GM23338 (cell line): Measurements from ENCODE around the gene RAD51B. TPM values are rescaled to one million over a fixed set of nuclear protein-coding genes. Genes with fewer than 3 reads are reported as not detected.

Experiments
- ATAC-seq: fragments of 200-7000 bp; cut with Tn5 transposase; 3 replicates; pipeline ENCODE4 v1.9.1; 2020
- DNase-seq: peaks from one replicate; pipeline ENCODE4 v3.0.0-alpha.2; 2015; ENCODE audit warnings: low spot score
- H2AFZ ChIP-seq: fragments of 200-600 bp; sonication (generic); 2 replicates; pipeline ENCODE4 v1.8.0; 2016; ENCODE audit warnings: antibody characterized with exemption, mild to moderate bottlenecking, moderate library complexity
- H3F3A ChIP-seq: fragments of 200-600 bp; sonication (generic); replicated peaks from 2 replicates; pipeline ENCODE4 v1.8.0; 2017; ENCODE audit warnings: antibody characterized with exemption, mixed run types, low read depth
- H3K27ac ChIP-seq: fragments of 200-600 bp; sonication (generic); 2 replicates; pipeline ENCODE4 v1.6.1; 2016; ENCODE audit warnings: low read depth
- H3K27me3 ChIP-seq: fragments of 200-600 bp; sonication (generic); 2 replicates; pipeline ENCODE4 v1.8.0; 2016; ENCODE audit warnings: mild to moderate bottlenecking, mixed run types, moderate library complexity; ENCODE audit not compliant: insufficient read depth
- H3K36me3 ChIP-seq: fragments of 200-600 bp; sonication (generic); 2 replicates; pipeline ENCODE4 v1.8.0; 2016; ENCODE audit warnings: mild to moderate bottlenecking; ENCODE audit not compliant: insufficient read depth
- H3K4me1 ChIP-seq: fragments of 200-600 bp; sonication (generic); 2 replicates; pipeline ENCODE4 v1.8.0; 2016; ENCODE audit warnings: mild to moderate bottlenecking, moderate library complexity; ENCODE audit not compliant: insufficient read depth
- H3K4me2 ChIP-seq: fragments of 200-600 bp; sonication (generic); 2 replicates; pipeline ENCODE4 v1.7.1; 2017; ENCODE audit warnings: mixed run types
- H3K4me3 ChIP-seq: fragments of 200-600 bp; sonication (generic); 2 replicates; pipeline ENCODE4 v1.6.1; 2016; ENCODE audit warnings: mixed run types
- H3K79me2 ChIP-seq: fragments of 200-600 bp; sonication (generic); replicated peaks from 2 replicates; pipeline ENCODE4 v1.8.0; 2017; ENCODE audit warnings: mild to moderate bottlenecking; ENCODE audit not compliant: insufficient read depth
- H3K9me2 ChIP-seq: fragments of 200-600 bp; sonication (generic); 2 replicates; pipeline ENCODE4 v1.8.0; 2017; ENCODE audit not compliant: insufficient read depth
- H4K20me1 ChIP-seq: fragments of 200-600 bp; sonication (generic); replicated peaks from 2 replicates; pipeline ENCODE4 v1.8.0; 2017; ENCODE audit warnings: mild to moderate bottlenecking; ENCODE audit not compliant: insufficient read depth
- H3K27ac Mint-ChIP-seq: 2 replicates; pipeline ENCODE4 v1.8.0; 2020; ENCODE audit warnings: inconsistent platforms, mild to moderate bottlenecking, moderate library complexity, mixed read lengths
- H3K27me3 Mint-ChIP-seq: 3 replicates; pipeline ENCODE4 v1.8.0; 2022; ENCODE audit warnings: low read depth, mild to moderate bottlenecking, moderate library complexity, mixed read lengths, inconsistent platforms; ENCODE audit not compliant: insufficient read depth, poor library complexity
- H3K36me3 Mint-ChIP-seq: 3 replicates; pipeline ENCODE4 v1.8.0; 2021; ENCODE audit warnings: low read depth, mild to moderate bottlenecking, inconsistent platforms, moderate library complexity, mixed read lengths
- H3K4me1 Mint-ChIP-seq: 3 replicates; pipeline ENCODE4 v1.8.0; 2020; ENCODE audit warnings: mild to moderate bottlenecking, inconsistent platforms, mixed read lengths
- H3K4me3 Mint-ChIP-seq: 3 replicates; pipeline ENCODE4 v1.8.0; 2021; ENCODE audit warnings: moderate library complexity, mild to moderate bottlenecking, inconsistent platforms, mixed read lengths
- H3K9me3 Mint-ChIP-seq: 3 replicates; pipeline ENCODE4 v1.8.0; 2020; ENCODE audit warnings: moderate library complexity, mild to moderate bottlenecking, inconsistent platforms, mixed read lengths
- CREB1 ChIP-seq: fragments of 250-450 bp; sonication (Bioruptor Pico); IDR thresholded peaks from 2 replicates; pipeline ENCODE4 v1.5.0; 2020; ENCODE audit warnings: low read depth, mild to moderate bottlenecking, moderate library complexity
- CTCF ChIP-seq, 2 experiments: fragments of 200-600 bp in 1 of 2; sonication (generic) in 1 of 2; conservative IDR thresholded peaks; 2 replicates each; pipeline versions ENCODE4 v1.5.1 to v1.6.1; 2016 to 2017; ENCODE audit warnings: antibody characterized with exemption in 2 of 2, low read depth in 2 of 2, mild to moderate bottlenecking in 2 of 2, moderate library complexity in 1 of 2
- ETS1 ChIP-seq: IDR thresholded peaks from 2 replicates; pipeline ENCODE4 v1.6.1; 2016; ENCODE audit warnings: antibody characterized with exemption
- EZH2 ChIP-seq: fragments of 200-600 bp; sonication (generic); IDR thresholded peaks from one replicate; pipeline ENCODE4 v1.8.0; 2017; ENCODE audit warnings: antibody characterized with exemption, mild to moderate bottlenecking, low read depth; ENCODE audit not compliant: unreplicated experiment
- EZH2phosphoT487 ChIP-seq: fragments of 200-600 bp; sonication (generic); IDR thresholded peaks from one replicate; pipeline ENCODE4 v1.8.1; 2018; ENCODE audit warnings: antibody characterized with exemption; ENCODE audit not compliant: unreplicated experiment
- JUNB ChIP-seq: IDR thresholded peaks from one replicate; pipeline ENCODE4 v1.6.1; 2016; ENCODE audit warnings: antibody characterized with exemption; ENCODE audit not compliant: unreplicated experiment
- NANOG ChIP-seq: IDR thresholded peaks from 2 replicates; pipeline ENCODE4 v1.6.1; 2016; ENCODE audit warnings: antibody characterized with exemption, borderline replicate concordance
- POLR2AphosphoS5 ChIP-seq: IDR thresholded peaks from 2 replicates; pipeline ENCODE4 v1.6.1; 2016; ENCODE audit warnings: antibody characterized with exemption, low read depth
- REST ChIP-seq: IDR thresholded peaks from one replicate; pipeline ENCODE4 v1.6.1; 2018; ENCODE audit warnings: antibody characterized with exemption; ENCODE audit not compliant: unreplicated experiment
- STAT1 ChIP-seq: IDR thresholded peaks from one replicate; pipeline ENCODE4 v1.6.1; 2016; ENCODE audit warnings: antibody characterized with exemption; ENCODE audit not compliant: unreplicated experiment
- ZNF114 ChIP-seq: fragments of 250-450 bp; sonication (Bioruptor Pico); IDR thresholded peaks from 2 replicates; pipeline ENCODE4 v1.5.0; 2020; ENCODE audit warnings: mild to moderate bottlenecking, moderate library complexity
- ZNF331 ChIP-seq: fragments of 250-450 bp; sonication (Bioruptor Pico); IDR thresholded peaks from 2 replicates; pipeline ENCODE4 v1.5.0; 2020; ENCODE audit warnings: low read depth, mild to moderate bottlenecking, moderate library complexity
- ZNF462 ChIP-seq: fragments of 250-450 bp; sonication (Bioruptor Pico); IDR thresholded peaks from 2 replicates; pipeline ENCODE4 v1.5.0; 2020; ENCODE audit warnings: mild to moderate bottlenecking, moderate library complexity
- polyA plus RNA-seq: library from polyadenylated mRNA; unstranded; fragments of >200 nt; fragmentation: Nextera tagmentation; extraction: Ambion mirVana; gene quantifications from 2 replicates; pipeline ENCODE4 v1.2.1, GENCODE V29; 2016
- total RNA-seq: library from RNA; depleted of rRNA; stranded (reverse); fragments of >200 nt; shearing (Covaris generic); gene quantifications from 2 replicates; pipeline ENCODE4 v1.2.3, GENCODE V29; 2014

The RAD51B gene
- total and polyA plus RNA-seq, 2 experiments from 2014 or later, result 15.7 to 29.1 TPM

- H3K36me3 ChIP-seq, result no peaks in the 10 kb centered on the region
- no peak overlapping the region for H3K4me2 ChIP-seq
- H3K4me3 Mint-ChIP-seq, result no peak overlapping the region
- no peaks in the 10 kb centered on the region for H3K9me2 ChIP-seq
- H3K27me3 ChIP-seq, result no peaks in the 10 kb centered on the region
- H3K9me3 Mint-ChIP-seq, result no peaks in the 10 kb centered on the region
- H3K27ac ChIP-seq, result no peak overlapping the region
- H3K79me2 ChIP-seq, result no peaks in the 10 kb centered on the region
- H3K36me3 Mint-ChIP-seq, result no peaks in the 10 kb centered on the region
- TF ChIP-seq JUNB, result no peak
- no peak for TF ChIP-seq EZH2
- TF ChIP-seq REST, result no peak
- TF ChIP-seq CTCF (conservative IDR thresholded peaks at IDR 0.05; ENCODE audit: low read depth in 2 of 2), result no peak
- no peak for TF ChIP-seq CREB1 (CRISPR knock-in tag)
- TF ChIP-seq POLR2AphosphoS5, result no peak
- TF ChIP-seq ZNF114 (CRISPR knock-in tag), result no peak
- TF ChIP-seq ZNF331, result no peak
- no peak for TF ChIP-seq EZH2phosphoT487
- no peak for TF ChIP-seq ETS1
- TF ChIP-seq NANOG, result no peak
- TF ChIP-seq STAT1, result no peak
- TF ChIP-seq ZNF462 (CRISPR knock-in tag), result no peak
- H3F3A ChIP-seq, result no peaks in the 10 kb centered on the region
- no peak overlapping the region for H3K4me3 ChIP-seq
- DNase-seq (no peak), ATAC-seq (peak; percentile 65)
- no peaks in the 10 kb centered on the region for H4K20me1 ChIP-seq
- peaks cover 4% of the 10 kb centered on the region for H3K27me3 Mint-ChIP-seq
- no peak overlapping the region for H3K27ac Mint-ChIP-seq
- peaks cover 11% of the 10 kb centered on the region for H3K4me1 ChIP-seq
- no peak overlapping the region for H2AFZ ChIP-seq
- peaks cover 22% of the 10 kb centered on the region for H3K4me1 Mint-ChIP-seq
Observed at GRCh38 chr14:68634332-68634731, 814.8 kb downstream of the RAD51B start.
